ENCODE measurements around the gene AP1G2.
"Not testable (repeated sequence)": the region's sequence is repeated elsewhere in the genome, so short reads cannot be mapped to it uniquely, and the experiment has no call there.

AP1G2 gene

DNA sequence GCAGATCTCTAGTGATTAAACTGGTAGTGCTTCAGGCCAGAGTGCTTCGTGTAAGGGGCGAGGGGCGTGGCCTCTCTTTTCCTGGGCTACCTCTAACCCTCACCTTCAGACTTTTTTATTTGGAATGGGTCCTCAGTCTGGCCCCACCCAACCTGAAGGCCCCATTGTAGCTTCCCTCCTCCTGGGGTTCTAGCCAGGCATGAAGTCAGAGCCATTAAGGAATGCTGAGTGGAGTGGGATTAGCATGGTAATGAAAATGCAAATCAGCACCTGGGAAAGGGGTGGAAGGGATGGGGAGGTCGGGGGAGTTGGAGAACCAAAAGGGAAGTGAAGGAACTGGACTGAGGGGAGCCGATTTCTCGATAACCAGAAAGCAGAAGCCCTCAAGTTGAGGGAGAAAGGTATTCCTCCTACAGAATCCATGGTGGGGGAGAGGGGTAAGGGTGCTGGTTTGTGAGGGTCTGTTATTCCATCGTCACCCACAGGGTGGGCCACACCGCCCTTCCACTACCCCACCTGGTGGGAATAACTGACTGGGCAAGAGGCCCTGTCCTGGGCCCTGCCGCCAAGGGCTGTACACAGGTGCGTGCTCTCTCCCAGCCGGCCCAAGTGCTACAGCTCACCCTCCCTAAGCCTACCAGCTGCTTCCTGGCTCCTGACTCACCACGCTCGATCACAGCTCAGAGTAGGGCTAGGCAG lies 30.1 kb downstream of the AP1G2 start:
- no peak for DNase-seq (ENCODE audit: low read depth)

DNA sequence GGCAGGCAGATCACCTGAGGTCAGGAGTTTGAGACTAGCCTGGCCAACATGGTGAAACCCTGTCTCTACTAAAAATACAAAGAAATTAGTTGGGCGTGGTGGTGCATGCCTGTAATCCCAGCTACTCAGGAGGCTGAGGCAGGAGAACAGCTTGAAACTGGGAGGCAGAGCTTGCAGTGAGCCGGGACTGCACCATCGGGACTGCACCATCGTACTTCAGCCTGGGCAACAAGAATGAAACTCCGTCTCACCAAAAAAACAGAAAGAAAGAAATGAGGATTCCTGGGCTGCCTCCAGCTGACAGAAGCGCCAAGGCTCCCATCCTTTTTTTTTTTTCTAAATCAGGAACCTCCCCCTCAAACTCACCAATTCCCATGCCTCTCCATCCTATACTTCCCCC lies 30.7 kb downstream of the AP1G2 start:
- not testable (repeated sequence) for DNase-seq (ENCODE audit: low read depth)

GRCh38 chr14:23536494-23536893 lies 31.1 kb downstream of the AP1G2 start:
- no peak for DNase-seq (ENCODE audit: low read depth)

DNA sequence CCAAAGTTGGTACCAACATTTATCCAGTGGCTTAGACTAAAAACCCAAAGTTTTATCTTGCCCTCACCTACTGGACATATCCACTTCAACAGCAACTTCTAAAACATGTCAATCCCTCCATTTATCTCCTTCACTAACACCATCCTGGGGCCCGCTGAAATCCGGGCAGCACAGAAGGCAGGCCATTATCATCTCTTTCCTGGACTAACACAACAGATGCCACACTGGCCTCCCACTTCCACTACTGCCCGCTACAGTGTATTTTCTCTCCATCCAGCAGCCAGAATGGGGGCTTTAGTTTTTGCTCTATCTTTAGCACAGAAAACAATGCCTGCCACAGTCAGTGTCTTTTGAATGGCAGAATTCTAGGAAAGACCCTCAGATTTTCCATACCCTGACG lies 31.6 kb downstream of the AP1G2 start:
- DNase-seq (ENCODE audit: low read depth) = no peak

GRCh38 chr14:23533652-23534435 lies 33.7 kb downstream of the AP1G2 start:
- no peak for DNase-seq (ENCODE audit: low read depth)

DNA sequence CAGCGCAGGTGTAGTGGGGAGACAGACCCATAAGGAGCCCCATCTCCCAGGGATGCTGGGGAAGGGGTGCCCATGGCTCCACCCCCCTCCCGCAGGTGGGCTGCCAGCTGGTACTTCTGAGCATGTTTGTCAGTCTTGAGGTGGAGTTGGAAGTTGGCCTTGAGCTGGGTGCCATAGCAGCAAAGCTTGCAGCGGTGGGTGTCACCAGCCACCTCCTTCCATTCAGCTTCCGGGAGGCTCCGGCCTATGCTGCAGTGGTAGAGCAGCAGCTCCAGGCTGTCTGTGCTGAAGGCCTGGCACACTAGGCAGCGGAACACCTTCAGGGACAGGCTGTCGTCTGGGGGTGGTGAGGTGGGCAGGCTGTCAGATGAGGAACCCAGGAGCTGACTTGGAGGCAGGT lies 34.9 kb downstream of the AP1G2 start:
- no peak for DNase-seq (ENCODE audit: low read depth)

DNA sequence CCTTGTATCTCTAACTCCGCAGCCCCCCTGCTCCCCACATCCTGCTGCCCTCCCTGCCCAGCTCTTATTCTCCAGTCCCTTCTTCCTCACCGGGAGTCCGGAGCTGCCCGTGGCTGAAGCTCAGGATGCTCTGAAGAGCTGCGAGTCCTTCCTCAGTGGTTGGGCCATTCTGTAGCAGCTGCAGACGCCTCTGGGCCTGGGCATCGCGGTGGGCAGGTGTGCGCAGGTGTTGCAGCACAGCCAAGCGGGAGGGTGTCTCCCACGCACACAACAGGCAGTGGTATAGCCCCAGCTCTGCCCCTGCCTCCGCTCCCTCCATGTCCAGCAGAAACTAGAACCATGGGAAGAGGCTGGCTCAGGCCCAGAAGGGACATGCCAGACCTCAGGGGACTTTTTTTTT lies 36.2 kb downstream of the AP1G2 start:
- no peak for DNase-seq (ENCODE audit: low read depth)

DNA sequence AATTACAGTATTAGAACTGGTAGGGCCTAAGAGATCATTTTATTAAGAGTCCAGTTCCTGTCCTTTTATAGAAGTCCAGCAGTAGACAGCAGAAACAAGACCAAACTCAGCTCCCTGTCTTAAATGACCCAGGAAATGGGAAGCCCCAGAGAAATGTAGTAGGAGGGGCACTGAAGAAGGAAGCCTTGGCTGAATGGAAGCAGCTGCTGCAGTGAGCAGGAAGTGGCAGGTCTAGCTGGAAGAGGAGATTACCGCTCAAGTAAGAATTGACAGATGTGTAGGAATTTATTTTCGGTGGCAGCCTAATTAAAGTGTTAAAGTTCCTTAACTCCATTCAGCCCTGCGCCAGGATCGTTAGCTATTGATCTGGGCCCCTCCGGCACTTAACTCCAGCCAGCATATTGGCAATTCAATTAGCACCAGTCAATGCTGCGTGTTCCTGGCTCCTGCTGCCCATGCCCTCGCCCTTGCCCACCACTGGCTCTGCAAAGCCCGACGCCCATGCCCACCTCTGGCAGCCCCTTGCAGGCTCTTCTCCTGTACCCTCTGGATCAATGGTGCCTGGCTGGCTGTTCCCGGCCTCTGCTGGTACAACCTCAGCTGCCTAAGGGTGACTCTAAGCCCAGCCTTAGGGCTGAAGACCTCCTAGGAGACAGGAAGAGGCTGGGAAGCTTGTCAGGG lies 37.1 kb downstream of the AP1G2 start:
- DNase-seq (ENCODE audit: low read depth) = no peak

- no peak for DNase-seq (ENCODE audit: low read depth)
These were observed 38.6 kb downstream of the AP1G2 start for GRCh38 chr14:23529016-23529415.

DNA sequence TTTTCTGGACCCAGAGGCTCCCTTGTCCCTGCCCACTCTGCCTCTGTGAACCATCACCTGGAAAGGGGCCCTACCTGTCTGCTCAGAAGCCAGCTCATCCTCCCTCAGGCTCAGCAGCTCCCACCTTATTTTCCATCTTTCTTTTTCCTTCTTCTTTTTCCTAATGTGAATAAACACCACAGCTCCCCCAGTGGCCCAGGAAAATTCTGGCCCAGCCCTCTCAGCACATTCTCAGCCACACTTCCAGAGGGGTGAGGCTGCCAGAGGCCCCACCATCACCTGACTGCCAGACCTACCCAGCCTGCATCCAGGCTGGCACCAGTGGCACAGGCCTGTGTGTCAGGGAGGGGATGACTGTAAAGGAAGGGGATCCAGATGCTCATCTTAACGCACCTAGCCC lies 39.0 kb downstream of the AP1G2 start:
- no peak for DNase-seq (ENCODE audit: low read depth)

GRCh38 chr14:23525611-23526010 lies 42.0 kb downstream of the AP1G2 start:
- no peak for DNase-seq (ENCODE audit: low read depth)

DNA sequence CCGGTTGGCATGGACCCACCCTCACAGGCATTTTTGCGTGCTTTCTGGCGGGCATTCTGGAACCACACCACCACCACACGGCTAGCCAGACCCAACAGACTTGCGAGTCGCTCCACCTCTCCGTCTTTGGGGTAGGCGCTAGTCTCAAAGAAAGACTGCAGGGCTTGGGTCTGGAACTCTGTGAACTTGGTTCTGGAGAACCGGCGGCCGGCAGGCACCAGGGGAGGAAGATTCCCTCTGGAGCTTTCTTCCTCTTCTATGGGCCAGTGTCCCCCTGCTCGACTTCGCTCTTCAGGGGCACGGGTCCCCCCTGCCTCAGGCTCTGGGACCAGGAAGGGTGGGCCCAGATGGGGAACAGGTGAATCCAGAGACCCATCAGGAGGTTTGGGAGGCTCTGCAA lies 42.6 kb downstream of the AP1G2 start:
- no peak for DNase-seq (ENCODE audit: low read depth)

GRCh38 chr14:23523229-23524016 lies 44.2 kb downstream of the AP1G2 start:
- no peak for DNase-seq (ENCODE audit: low read depth)

GRCh38 chr14:23522643-23523198 lies 44.9 kb downstream of the AP1G2 start:
- no peak for DNase-seq (ENCODE audit: low read depth)

DNA sequence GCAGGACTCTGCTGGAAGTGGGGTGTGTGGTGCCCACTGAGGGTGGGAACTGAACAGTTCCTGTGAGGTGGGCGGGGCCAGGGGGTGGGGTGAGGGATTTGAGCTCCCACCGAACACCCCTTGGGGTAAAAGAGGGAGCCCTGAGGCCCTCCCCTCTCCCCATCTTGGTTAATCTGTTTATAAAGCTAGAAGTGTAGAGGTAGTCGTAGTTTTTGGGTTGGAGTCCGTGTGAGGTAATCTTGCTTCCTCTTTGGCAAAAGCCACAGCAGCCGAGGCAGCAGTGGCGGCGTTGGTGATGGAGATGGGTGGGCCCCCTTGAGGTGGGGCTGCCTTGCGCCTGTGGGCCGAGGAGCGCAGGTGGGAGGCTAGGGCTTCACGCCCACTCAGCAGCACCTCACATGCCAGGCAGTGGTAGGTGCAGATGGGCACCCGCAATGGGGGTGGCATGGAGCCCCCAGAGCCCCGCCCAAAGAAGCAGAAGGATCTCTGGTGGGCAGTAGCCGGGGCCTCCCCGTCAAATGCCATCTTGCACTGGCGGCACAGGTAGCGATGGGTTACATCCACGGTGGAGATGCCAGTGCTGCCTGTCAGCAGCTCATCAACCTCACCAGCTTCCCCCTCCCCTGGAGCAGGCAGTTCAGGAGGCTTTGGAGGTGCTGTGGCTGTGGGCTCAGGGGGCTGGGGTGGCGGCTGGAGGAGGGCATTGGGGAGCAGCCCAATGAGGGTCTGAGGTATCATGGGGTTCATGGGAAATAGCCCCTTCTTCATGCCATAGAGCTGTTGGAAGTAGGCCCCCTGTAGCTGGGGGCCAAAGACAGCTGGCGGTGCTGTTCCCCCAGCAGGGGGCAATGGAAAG lies 45.6 kb downstream of the AP1G2 start:
- DNase-seq (ENCODE audit: low read depth) = no peak

DNA sequence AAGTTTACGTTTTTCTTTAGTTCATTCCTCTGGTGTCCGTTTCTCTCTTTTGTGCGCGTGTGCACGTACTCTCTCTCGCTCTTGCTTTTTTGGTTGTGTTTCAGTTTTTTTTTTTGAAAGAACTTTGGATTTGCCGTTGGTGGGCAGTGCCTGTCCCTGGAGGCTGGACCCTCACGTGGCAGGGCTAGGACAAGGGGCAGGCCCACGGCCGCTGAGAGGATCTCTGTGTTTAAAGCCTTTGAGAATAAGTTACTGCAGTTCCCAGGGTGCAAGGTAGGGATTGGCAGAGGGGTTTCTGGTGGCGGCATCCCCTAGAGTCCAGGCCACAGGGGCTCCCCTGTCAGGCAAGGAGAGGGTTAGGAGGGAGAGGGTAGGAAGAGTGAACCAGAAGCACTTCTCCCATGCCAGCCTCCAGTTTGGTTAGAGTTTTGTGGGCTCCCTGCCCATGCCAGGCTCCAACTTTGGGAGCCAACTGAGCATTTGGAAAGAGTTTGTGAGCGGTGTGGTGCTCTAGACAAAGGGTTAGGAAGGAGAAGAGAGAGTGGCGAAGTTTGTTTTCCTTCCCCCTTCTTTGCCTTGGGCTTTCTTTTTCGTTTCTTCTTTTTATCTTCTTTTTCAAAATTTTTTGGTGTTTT lies 46.6 kb downstream of the AP1G2 start:
- DNase-seq (ENCODE audit: low read depth) = no peak

DNA sequence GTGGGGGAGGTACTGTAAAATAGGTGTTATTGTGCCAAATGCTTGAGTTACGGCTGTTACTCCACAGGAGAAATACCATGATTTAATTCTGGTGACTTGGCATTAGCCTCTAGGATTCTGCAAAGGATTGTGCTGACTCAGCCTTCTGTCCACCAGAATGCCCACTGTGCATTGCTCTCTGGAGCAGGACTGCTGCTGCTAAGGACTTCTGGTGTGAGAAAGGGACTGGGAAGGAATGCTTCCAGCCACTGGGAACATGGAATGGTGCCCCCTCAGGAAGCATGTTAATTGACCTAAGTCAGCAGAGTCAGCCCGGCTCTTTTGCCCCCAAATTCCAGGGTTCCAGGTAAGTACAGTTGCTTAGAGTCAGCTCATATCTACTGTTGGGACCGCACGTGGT lies 48.9 kb downstream of the AP1G2 start:
- DNase-seq (ENCODE audit: low read depth) = no peak

- no peak for DNase-seq (ENCODE audit: low read depth)
These were observed 49.8 kb downstream of the AP1G2 start for GRCh38 chr14:23517650-23518326.

DNA sequence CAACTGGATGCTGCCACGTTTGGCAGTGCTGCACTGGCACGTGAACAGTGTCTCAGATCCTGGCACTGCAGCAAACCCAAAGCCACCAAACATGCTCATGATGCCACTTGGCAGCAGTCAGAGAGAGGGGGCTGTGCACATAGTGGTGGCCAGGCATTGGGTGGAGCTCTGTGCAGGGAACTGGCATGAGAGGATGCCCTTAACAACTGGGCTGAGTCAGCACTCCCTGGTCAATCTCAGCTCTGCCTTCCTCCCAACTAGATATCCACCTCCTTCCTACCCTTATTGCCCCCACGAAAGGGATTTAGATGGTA lies 53.0 kb downstream of the AP1G2 start:
- DNase-seq (ENCODE audit: low read depth) = no peak
